ENCODE measurements around the gene GBX1. TPM values are rescaled to one million over a fixed set of nuclear protein-coding genes. Genes with fewer than 3 reads are reported as not detected.

The GBX1 gene
- total and polyA plus RNA-seq, 2 donors (not counting 3 experiments of a cell fraction or from before 2014, with no cell fraction given): not detected

DNA sequence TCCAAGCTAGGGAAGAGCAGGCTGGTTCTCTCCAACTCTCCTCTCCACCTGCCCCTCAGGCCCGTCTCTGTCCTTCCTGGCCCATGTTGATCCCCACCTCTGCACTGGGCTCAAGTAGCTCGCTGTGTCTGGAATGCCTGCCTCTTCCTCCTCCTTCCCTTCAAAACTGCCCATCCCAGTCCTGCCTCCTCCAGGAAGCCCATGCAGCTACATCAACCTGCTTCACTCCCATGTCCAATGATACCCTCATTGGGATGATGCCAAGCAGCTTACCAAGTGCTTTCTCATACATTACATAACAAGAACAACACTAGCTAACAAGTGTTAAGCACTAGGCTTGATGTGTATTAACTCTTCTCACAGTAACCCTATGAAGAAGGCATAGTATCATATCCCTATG is 11.3 kb upstream of the GBX1 start:
- Histone ChIP-seq H3K4me3 (replicated peaks in 1 of 3; ENCODE audit: insufficient read depth in 1 of 3, low read depth in 1 of 3, low read length in 3 of 3) (no peak overlapping the region), H3K4me2 (ENCODE audit: insufficient read depth, low read length) (no peak overlapping the region), H3K9me1 (replicated peaks; ENCODE audit: control insufficient read depth, extremely low read depth, insufficient read depth, low read length) (no peaks in the 10 kb centered on the region), H3K9ac (replicated peaks; ENCODE audit: extremely low read depth, insufficient read depth, low read length) (no peak overlapping the region), H3K27ac (ENCODE audit: insufficient read depth, low read depth, low read length) (no peak overlapping the region), H4K20me1 (replicated peaks; ENCODE audit: control insufficient read depth, extremely low read depth, insufficient read depth, low read length) (no peaks in the 10 kb centered on the region), H2AFZ (ENCODE audit: low read depth, low read length) (no peak overlapping the region), H3K36me3 (ENCODE audit: control insufficient read depth in 2 of 2, extremely low read depth in 1 of 2, insufficient read depth in 2 of 2, low read length in 2 of 2) (no peaks in the 10 kb centered on the region), H3K4me1 (ENCODE audit: control insufficient read depth, extremely low read depth, insufficient read depth, low read length) (no peaks in the 10 kb centered on the region), H3K79me2 (ENCODE audit: control insufficient read depth, insufficient read depth, low read length) (no peaks in the 10 kb centered on the region), H3K9me3 (replicated peaks; ENCODE audit: control insufficient read depth, insufficient read depth, low read length) (no peaks in the 10 kb centered on the region), H3K27me3 (ENCODE audit: control insufficient read depth in 2 of 2, insufficient read depth in 2 of 2, low read length in 2 of 2) (peaks cover 3 to 10% of the 10 kb centered on the region in 2 experiments)
- dilution Hi-C loops (cut with MboI; ENCODE audit: extremely low pct_ligation_motif_present, low sequenced_read_pairs): no loop called here
- no peak for TF ChIP-seq MYC (IDR thresholded peaks at IDR 0.05; ENCODE audit: low read depth, low read length)
- no peak for TF ChIP-seq GATA2 (IDR thresholded peaks at IDR 0.05; ENCODE audit: insufficient read depth, insufficient read length, low read depth, low read length)
- TF ChIP-seq, protein P1, sequence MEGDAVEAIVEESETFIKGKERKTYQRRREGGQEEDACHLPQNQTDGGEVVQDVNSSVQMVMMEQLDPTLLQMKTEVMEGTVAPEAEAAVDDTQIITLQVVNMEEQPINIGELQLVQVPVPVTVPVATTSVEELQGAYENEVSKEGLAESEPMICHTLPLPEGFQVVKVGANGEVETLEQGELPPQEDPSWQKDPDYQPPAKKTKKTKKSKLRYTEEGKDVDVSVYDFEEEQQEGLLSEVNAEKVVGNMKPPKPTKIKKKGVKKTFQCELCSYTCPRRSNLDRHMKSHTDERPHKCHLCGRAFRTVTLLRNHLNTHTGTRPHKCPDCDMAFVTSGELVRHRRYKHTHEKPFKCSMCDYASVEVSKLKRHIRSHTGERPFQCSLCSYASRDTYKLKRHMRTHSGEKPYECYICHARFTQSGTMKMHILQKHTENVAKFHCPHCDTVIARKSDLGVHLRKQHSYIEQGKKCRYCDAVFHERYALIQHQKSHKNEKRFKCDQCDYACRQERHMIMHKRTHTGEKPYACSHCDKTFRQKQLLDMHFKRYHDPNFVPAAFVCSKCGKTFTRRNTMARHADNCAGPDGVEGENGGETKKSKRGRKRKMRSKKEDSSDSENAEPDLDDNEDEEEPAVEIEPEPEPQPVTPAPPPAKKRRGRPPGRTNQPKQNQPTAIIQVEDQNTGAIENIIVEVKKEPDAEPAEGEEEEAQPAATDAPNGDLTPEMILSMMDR (IDR thresholded peaks at IDR 0.05; ENCODE audit: extremely low read depth in 1 of 2, insufficient read depth in 1 of 2, low read depth in 1 of 2, low read length in 2 of 2): no peak
- no peak for TF ChIP-seq EZH2 (IDR thresholded peaks at IDR 0.05; ENCODE audit: borderline replicate concordance, low read depth, low read length, severe bottlenecking)
- no peak for TF ChIP-seq POLR2A (IDR thresholded peaks at IDR 0.05; ENCODE audit: low read depth, low read length)
- TF ChIP-seq FOS (IDR thresholded peaks at IDR 0.05; ENCODE audit: borderline replicate concordance, insufficient read depth, low read length): no peak
- TF ChIP-seq JUN (IDR thresholded peaks at IDR 0.05; ENCODE audit: borderline replicate concordance, insufficient read depth, insufficient read length, low read depth): no peak
- ChIA-PET CTCF (interaction anchor here (1.0 to 1.6 kb wide), 4 partner anchors 9 to 55 kb away, joined by 3 to 8 read pairs (median 4); partner anchors contain the start of gene GBX1), POLR2A (no interaction called here)
- FAIRE-seq (no peak), DNase-seq (ENCODE audit: low read depth, low spot score) (no peak)
- BruUV-seq (replicated peaks): no TSS peak
- intact Hi-C loops (cut with micrococcal nuclease): no loop called here

Measured in endothelial cell of umbilical vein (primary cell).